ENCODE results near the gene PPP1R1B. TPM values are rescaled to one million over a fixed set of nuclear protein-coding genes. Genes with fewer than 3 reads are reported as not detected.
A peak's percentile ranks its signal among the peaks of the same experiment; 100 is the strongest.

PPP1R1B gene
- total and polyA plus RNA-seq, 2 donors (not counting 1 experiment from before 2014, with no cell fraction given): not detected

DNA sequence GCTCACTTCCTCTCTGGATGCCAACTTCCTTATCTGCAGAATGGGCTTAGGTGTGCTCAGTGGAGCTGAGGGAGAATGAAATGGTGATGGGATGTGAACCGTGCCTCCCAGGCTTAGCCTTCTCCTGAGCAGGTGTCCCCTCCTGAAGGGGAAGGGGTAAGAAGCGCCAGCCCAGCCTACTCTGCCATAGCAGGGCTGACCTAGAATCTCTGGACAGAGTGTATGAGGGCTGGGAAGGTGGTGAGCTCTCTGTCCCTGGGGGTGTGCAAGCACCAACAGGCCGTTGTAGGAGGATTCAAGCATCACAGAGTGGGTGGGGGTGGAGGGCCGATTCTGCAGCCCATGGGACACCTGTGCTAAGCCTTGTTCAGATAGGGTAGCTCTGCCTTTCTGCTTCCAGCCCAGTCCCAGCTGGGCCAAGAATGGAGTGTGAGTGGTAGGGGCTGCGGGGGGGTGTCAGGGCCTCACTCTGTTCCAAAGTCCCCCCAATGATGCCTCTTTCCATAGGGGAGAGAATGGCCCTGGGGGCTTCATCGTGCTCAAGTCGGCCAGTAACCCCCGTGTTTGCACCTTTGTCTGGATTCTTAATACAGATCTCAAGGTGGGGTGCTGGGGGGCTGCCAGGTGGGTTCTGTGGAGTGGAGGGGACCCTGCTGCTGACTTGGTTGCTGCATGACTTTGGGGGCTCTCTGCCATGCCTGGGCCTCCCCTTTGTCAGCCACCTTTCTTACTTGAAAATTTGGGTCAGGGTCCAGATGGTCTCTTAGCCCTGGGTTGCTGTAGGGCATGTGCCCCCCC, 35.2 kb downstream of the PPP1R1B start:
- DNase-seq: no peak
- CTCF ChIA-PET: no interaction called here

More for the DNA sequence above, 35.2 kb downstream of the PPP1R1B start:
- Mint-ChIP-seq H3K27ac (peak overlapping the region; percentile 61), H3K27me3 (peaks cover 6% of the 10 kb centered on the region), H3K4me1 (peaks cover 42% of the 10 kb centered on the region), H3K9me3 (ENCODE audit: insufficient read depth) (no peaks in the 10 kb centered on the region), H3K4me3 (no peak overlapping the region)
- Histone ChIP-seq H3K9me3 (ENCODE audit: control extremely low read depth in 1 of 3, control insufficient read depth in 2 of 3, insufficient read depth in 1 of 3, low read length in 2 of 3) (no peaks in the 10 kb centered on the region), H3K27me3 (replicated peaks in 1 of 4; ENCODE audit: control extremely low read depth in 1 of 4, control insufficient read depth in 3 of 4, insufficient read depth in 4 of 4, low read length in 3 of 4) (peaks cover 0 to 6% (median 2%) of the 10 kb centered on the region in 4 experiments), H3K4me2 (replicated peaks; ENCODE audit: low read depth, low read length, poor library complexity, severe bottlenecking) (peak overlapping the region; percentile 28), H4K20me1 (ENCODE audit: control insufficient read depth, insufficient read depth, low read length, poor library complexity, severe bottlenecking) (no peaks in the 10 kb centered on the region), H3K4me1 (ENCODE audit: control insufficient read depth in 2 of 2, insufficient read depth in 2 of 2, low read length in 2 of 2) (peaks cover 37 to 56% of the 10 kb centered on the region in 2 donors), H3K4me3 (ENCODE audit: control extremely low read depth in 1 of 5, extremely low read depth in 1 of 5, insufficient read depth in 1 of 5, low read depth in 2 of 5, low read length in 4 of 5) (no peak overlapping the region), H3K79me2 (ENCODE audit: control insufficient read depth, insufficient read depth, low read length) (peaks cover 10% of the 10 kb centered on the region), H2AFZ (ENCODE audit: insufficient read depth, low read depth, low read length, poor library complexity, severe bottlenecking) (no peak overlapping the region), H3K9ac (ENCODE audit: low read length) (no peak overlapping the region), H3K27ac (ENCODE audit: low read length in 2 of 2) (no peak overlapping the region), H3K36me3 (replicated peaks in 1 of 2; ENCODE audit: control extremely low read depth in 1 of 2, control insufficient read depth in 1 of 2, extremely low read depth in 1 of 2, insufficient read depth in 2 of 2, low read length in 1 of 2) (peaks cover 0 to 35% of the 10 kb centered on the region in 2 experiments)
- intact Hi-C loops (cut with micrococcal nuclease): no loop called here
- POLR2A ChIA-PET: no interaction called here
- ATAC-seq (ENCODE audit: low read depth): no peak
- no peak for TF ChIP-seq CTCF (IDR thresholded peaks at IDR 0.05)
- TF ChIP-seq EZH2 (IDR thresholded peaks at IDR 0.05; ENCODE audit: borderline replicate concordance, insufficient read depth, low read depth, low read length, poor library complexity, severe bottlenecking): no peak
- 73% methylated on average over 7 of the region's 8 CpGs for WGBS (ENCODE audit: insufficient coverage)

Measured in B cell (primary cell).